Measurements from ENCODE around the gene STXBP5.
"Not testable (repeated sequence)": the region's sequence is repeated elsewhere in the genome, so short reads cannot be mapped to it uniquely, and the experiment has no call there.

Gene STXBP5

GRCh38 chr6:147226163-147226724 is 22.0 kb downstream of the STXBP5 start:
- no peak for TF ChIP-seq POLR2A (IDR thresholded peaks at IDR 0.05; ENCODE audit: low read depth, low read length)
- DNase-seq (ENCODE audit: insufficient read length, low spot score) (no peak), FAIRE-seq (no peak)

GRCh38 chr6:147226877-147227276 is 22.7 kb downstream of the STXBP5 start:
- no peak for FAIRE-seq
- no peak for TF ChIP-seq POLR2A (IDR thresholded peaks at IDR 0.05; ENCODE audit: low read depth, low read length)

GRCh38 chr6:147227770-147228320 is 23.6 kb downstream of the STXBP5 start:
- DNase-seq (ENCODE audit: insufficient read length, low spot score) (no peak), FAIRE-seq (no peak)

More at GRCh38 chr6:147226877-147227276, 22.7 kb downstream of the STXBP5 start:
- no peak for DNase-seq (ENCODE audit: insufficient read length, low spot score)

GRCh38 chr6:147231589-147231988 is 27.4 kb downstream of the STXBP5 start:
- DNase-seq (ENCODE audit: insufficient read length, low spot score) (no peak), FAIRE-seq (no peak)
- TF ChIP-seq POLR2A (IDR thresholded peaks at IDR 0.05; ENCODE audit: low read depth, low read length) = no peak

More at GRCh38 chr6:147227770-147228320, 23.6 kb downstream of the STXBP5 start:
- no peak for TF ChIP-seq POLR2A (IDR thresholded peaks at IDR 0.05; ENCODE audit: low read depth, low read length)

- no peak for DNase-seq (ENCODE audit: insufficient read length, low spot score)
- no peak for FAIRE-seq
- TF ChIP-seq POLR2A (IDR thresholded peaks at IDR 0.05; ENCODE audit: low read depth, low read length) = no peak
These were observed 30.5 kb downstream of the STXBP5 start for GRCh38 chr6:147234685-147235084.

GRCh38 chr6:147238164-147238563 is 33.9 kb downstream of the STXBP5 start:
- no peak for DNase-seq (ENCODE audit: insufficient read length, low spot score)
- TF ChIP-seq POLR2A (IDR thresholded peaks at IDR 0.05; ENCODE audit: low read depth, low read length) = no peak
- FAIRE-seq = no peak

GRCh38 chr6:147238906-147239305 is 34.7 kb downstream of the STXBP5 start:
- no peak for FAIRE-seq
- no peak for TF ChIP-seq POLR2A (IDR thresholded peaks at IDR 0.05; ENCODE audit: low read depth, low read length)
- DNase-seq (ENCODE audit: insufficient read length, low spot score) = no peak

- FAIRE-seq (no peak), DNase-seq (ENCODE audit: insufficient read length, low spot score) (no peak)
- TF ChIP-seq POLR2A (IDR thresholded peaks at IDR 0.05; ENCODE audit: low read depth, low read length) = no peak
These were observed 40.6 kb downstream of the STXBP5 start for GRCh38 chr6:147244832-147245231.

- FAIRE-seq (no peak), DNase-seq (ENCODE audit: insufficient read length, low spot score) (no peak)
- no peak for TF ChIP-seq POLR2A (IDR thresholded peaks at IDR 0.05; ENCODE audit: low read depth, low read length)
These were observed 41.5 kb downstream of the STXBP5 start for GRCh38 chr6:147245693-147246092.

GRCh38 chr6:147246853-147247635 is 42.8 kb downstream of the STXBP5 start:
- no peak for TF ChIP-seq POLR2A (IDR thresholded peaks at IDR 0.05; ENCODE audit: low read depth, low read length)
- no peak for FAIRE-seq

GRCh38 chr6:147248859-147249258 is 44.6 kb downstream of the STXBP5 start:
- no peak for DNase-seq (ENCODE audit: insufficient read length, low spot score)
- no peak for TF ChIP-seq POLR2A (IDR thresholded peaks at IDR 0.05; ENCODE audit: low read depth, low read length)
- FAIRE-seq = no peak

More at GRCh38 chr6:147246853-147247635, 42.8 kb downstream of the STXBP5 start:
- no peak for DNase-seq (ENCODE audit: insufficient read length, low spot score)

- no peak for FAIRE-seq
- no peak for TF ChIP-seq POLR2A (IDR thresholded peaks at IDR 0.05; ENCODE audit: low read depth, low read length)
These were observed 46.9 kb downstream of the STXBP5 start for GRCh38 chr6:147251072-147251471.

GRCh38 chr6:147254929-147255473 is 50.8 kb downstream of the STXBP5 start:
- not testable (repeated sequence) for FAIRE-seq; DNase-seq (ENCODE audit: insufficient read length, low spot score)

More at GRCh38 chr6:147251072-147251471, 46.9 kb downstream of the STXBP5 start:
- no peak for DNase-seq (ENCODE audit: insufficient read length, low spot score)

- no peak for DNase-seq (ENCODE audit: insufficient read length, low spot score)
- no peak for FAIRE-seq
- no peak for TF ChIP-seq POLR2A (IDR thresholded peaks at IDR 0.05; ENCODE audit: low read depth, low read length)
These were observed 51.9 kb downstream of the STXBP5 start for GRCh38 chr6:147255948-147256674.
